HG02973 (cell line): Measurements from ENCODE around the gene MSI2.

Experiments
- ATAC-seq: cut with Tn5 transposase; IDR thresholded peaks from one replicate; pipeline ENCODE4 v1.9.1; 2021; ENCODE audit warnings: moderate library complexity; ENCODE audit not compliant: unreplicated experiment

The MSI2 gene

GRCh38 chr17:57468932-57469775 lies 212.8 kb downstream of the MSI2 start:
- no peak for ATAC-seq

GRCh38 chr17:57470906-57471305 lies 214.6 kb downstream of the MSI2 start:
- no peak for ATAC-seq

GRCh38 chr17:57471868-57472368 lies 215.6 kb downstream of the MSI2 start:
- no peak for ATAC-seq

GRCh38 chr17:57475796-57476195 lies 219.5 kb downstream of the MSI2 start:
- no peak for ATAC-seq

- no peak for ATAC-seq
Observed at GRCh38 chr17:57477522-57478362, 221.4 kb downstream of the MSI2 start.

- ATAC-seq, result no peak
Observed at GRCh38 chr17:57478478-57479250, 222.3 kb downstream of the MSI2 start.

DNA sequence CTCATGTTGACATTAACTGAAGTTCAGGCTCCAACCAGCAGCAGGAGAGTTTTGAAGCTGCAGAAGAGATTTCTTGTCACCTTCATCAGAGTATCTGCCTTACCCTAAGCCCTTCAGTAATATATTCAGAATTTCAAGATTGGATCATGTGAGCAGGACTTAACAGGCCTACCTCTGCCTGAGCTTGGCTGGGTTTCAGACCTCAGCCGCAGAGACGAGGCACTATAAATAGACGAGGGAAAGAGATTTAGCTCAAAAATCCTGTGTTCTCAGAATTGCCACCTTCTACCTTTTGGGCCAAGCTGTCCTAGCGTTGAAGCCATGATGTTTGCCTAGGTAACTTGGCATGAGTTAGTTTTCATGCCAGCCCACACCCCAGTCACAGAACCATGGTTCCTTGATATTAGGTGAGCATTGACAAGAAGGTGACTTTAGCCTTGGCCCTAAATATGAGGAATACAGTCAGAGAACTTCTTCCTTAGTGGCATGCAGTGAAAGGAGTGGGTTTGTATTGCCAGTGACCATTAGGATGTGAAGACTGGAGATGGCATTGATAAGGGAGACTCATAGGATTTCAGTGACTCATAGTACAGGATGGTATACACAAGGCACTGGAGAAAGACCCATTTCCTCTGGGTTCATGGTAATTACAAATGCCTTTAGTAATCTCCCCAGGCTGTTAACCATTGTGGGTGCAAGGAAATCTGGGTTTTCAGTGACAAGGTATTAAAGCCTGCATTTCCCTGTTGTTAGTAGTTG lies 224.3 kb downstream of the MSI2 start:
- ATAC-seq, result no peak

DNA sequence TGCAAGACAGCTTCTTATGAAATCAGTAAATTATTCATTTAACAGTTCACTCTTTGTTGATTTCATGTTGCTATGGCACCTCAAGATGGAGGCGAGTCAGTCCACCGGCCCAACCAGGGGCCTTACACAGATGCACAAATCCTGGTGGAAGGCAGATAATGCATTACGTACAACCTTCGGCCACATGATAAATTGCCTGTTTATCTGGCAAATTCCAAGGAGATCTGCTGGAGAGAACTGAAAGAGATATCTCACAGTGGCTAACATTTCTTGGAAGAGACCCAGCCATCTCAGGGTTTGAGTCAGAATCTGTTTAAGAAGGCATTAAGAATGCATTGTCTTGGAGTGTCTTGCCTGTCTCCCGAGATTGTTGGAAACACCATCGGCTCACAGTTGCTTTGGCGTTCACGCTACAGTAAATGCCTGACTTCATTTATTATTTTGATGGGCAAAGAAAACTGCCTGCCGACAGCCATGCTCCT lies 225.6 kb downstream of the MSI2 start:
- no peak for ATAC-seq

DNA sequence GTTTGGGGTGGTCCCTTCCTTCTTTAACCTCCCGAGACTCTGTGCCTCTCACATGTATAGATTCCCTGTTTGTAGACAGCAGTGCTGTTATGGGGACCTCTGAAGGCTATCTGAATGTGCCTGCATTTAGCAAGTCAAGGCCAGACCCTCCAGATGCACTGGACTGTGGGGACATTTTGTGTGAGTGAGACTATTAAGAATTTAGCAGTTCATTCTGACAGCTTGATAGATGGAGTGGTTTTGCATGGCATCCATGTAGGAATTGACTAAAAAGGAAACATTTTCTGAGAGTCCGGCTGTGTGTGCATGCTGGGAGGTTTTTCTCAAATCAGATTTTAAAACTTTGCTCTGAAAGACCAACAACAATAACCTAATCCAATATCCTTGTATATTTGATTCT lies 226.3 kb downstream of the MSI2 start:
- no peak for ATAC-seq

- ATAC-seq, result no peak
Observed at GRCh38 chr17:57484081-57484666, 227.9 kb downstream of the MSI2 start.

DNA sequence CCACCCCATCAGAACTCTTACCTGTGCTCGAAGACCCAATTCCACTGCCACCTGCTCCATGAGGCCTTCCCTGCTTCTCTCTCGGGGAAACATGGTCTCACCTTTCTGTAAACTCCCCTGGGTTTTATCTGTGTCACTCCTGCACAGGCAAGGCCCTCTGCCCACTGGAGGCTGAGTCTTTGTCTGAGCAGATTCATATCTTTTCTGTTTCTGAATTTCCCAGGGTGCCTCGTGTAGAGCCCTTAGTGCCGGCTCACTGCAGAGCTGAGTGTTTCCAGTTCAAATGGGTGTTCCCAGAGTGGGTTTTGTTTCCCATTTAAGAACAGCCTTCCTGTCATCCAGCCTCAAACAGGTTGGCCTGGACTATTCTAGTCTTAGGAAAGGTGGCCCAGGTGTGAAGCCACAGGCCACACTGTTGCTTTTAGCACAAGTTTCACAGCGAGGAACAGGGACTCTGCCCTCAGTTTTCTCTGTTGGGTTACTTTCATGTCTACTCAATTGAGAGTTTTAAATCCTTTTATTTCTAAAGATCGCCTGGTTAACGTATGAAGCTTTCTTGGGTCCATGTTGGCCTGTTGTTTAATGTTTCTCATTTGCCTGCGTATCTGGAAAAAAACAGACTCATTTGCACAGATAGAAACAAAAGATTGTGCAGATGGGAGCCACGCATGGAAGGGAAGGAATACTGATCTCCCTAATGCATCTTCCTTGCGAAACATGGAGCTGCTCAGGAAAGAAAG lies 228.7 kb downstream of the MSI2 start:
- no peak for ATAC-seq

GRCh38 chr17:57485566-57485865 lies 229.2 kb downstream of the MSI2 start:
- ATAC-seq, result no peak

DNA sequence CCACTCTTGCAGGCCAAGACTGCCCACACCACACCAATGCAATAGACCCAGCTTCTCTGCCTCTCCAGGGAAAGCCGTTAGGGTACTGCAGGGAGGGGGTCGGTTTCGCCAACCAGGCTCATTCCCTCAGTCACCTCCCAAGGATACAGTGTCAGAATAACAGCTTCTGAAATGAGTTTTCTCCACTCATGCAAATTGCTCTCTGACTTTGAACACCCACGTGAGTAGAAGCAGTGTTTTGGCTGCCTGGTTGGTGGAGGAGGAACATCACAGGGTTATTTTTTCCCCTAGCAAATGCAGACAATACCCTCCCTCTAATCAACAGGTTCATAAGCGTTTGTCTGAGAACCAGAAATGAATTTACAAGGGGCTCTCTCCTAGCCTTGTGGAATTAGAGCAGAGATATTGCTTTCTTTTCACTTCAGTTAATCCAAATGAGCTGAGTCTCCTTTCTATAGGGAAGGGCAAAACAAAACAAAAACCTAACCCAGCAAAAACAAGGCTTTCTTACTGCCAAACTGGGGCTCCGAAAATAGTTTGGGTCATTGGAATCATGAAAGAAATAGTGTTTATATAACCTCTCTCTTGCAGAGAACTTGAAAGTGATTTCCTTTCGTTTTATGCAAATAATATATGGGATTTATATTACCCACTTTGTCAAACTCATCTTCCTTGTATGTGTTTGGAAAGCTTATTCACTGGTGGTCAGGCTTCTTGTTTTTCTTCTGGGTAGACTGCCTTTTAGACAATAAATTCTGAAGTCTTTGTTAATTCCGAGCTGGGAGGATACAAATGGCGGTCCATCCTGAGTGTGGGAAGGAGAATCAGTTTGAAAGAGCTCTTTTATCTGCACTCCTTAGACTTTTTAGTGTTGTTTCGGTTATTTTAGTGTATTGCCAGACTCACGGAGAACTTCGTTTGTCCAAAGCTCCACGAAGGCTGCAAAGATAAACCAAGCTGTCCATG lies 229.9 kb downstream of the MSI2 start:
- ATAC-seq, result no peak

GRCh38 chr17:57486882-57487301 lies 230.6 kb downstream of the MSI2 start:
- no peak for ATAC-seq

GRCh38 chr17:57487573-57487972 lies 231.2 kb downstream of the MSI2 start:
- no peak for ATAC-seq

GRCh38 chr17:57488856-57489255 lies 232.5 kb downstream of the MSI2 start:
- no peak for ATAC-seq

GRCh38 chr17:57489321-57489720 lies 233.0 kb downstream of the MSI2 start:
- ATAC-seq, result no peak
